Natural killer cell (primary cell): Measurements from ENCODE around the gene SLC37A3. TPM values are rescaled to one million over a fixed set of nuclear protein-coding genes. Genes with fewer than 3 reads are reported as not detected.

Source experiments
- ATAC-seq, 3 donors: fragments of 150-1000 bp in 2 of 3; fragments of 200-7000 bp in 1 of 3; cut with Tn5 transposase; 1 replicate in 1 of 3; 2 replicates in 2 of 3; pipeline ENCODE4 v1.10.0; 2021; ENCODE audit warnings: mild to moderate bottlenecking in 2 of 3, moderate library complexity in 2 of 3
- DNase-seq, 2 donors: peaks; one replicate each; pipeline versions ENCODE4 v3.0.0 to v3.0.0-alpha.2; 2013 to 2021; ENCODE audit warnings: mixed read lengths in 1 of 2
- H3K27ac ChIP-seq: one replicate; pipeline ENCODE4 v1.5.1; 2013; ENCODE audit warnings: mild to moderate bottlenecking, low read length
- H3K27me3 ChIP-seq: one replicate; pipeline ENCODE4 v1.6.1; 2013; ENCODE audit warnings: low read length; ENCODE audit not compliant: control insufficient read depth, insufficient read depth
- H3K36me3 ChIP-seq: one replicate; pipeline ENCODE4 v1.6.1; 2013; ENCODE audit warnings: low read length; ENCODE audit not compliant: control insufficient read depth, insufficient read depth
- H3K4me1 ChIP-seq: one replicate; pipeline ENCODE4 v1.6.1; 2013; ENCODE audit warnings: low read length; ENCODE audit not compliant: control insufficient read depth, insufficient read depth
- H3K4me3 ChIP-seq: one replicate; pipeline ENCODE4 v1.5.1; 2013; ENCODE audit warnings: low read length
- H3K9me3 ChIP-seq: one replicate; pipeline ENCODE4 v1.6.1; 2013; ENCODE audit warnings: low read length; ENCODE audit not compliant: control insufficient read depth, insufficient read depth
- H3K27ac Mint-ChIP-seq, 2 donors: one replicate each; pipeline ENCODE4 v1.8.0; 2022; ENCODE audit warnings: mild to moderate bottlenecking in 2 of 2, mixed read lengths in 2 of 2, moderate library complexity in 1 of 2
- H3K27me3 Mint-ChIP-seq, 2 donors: one replicate each; pipeline ENCODE4 v1.8.0; 2022; ENCODE audit warnings: low read depth in 2 of 2, mixed read lengths in 2 of 2
- H3K36me3 Mint-ChIP-seq: one replicate; pipeline ENCODE4 v1.8.0; 2022; ENCODE audit warnings: mixed read lengths
- H3K4me1 Mint-ChIP-seq, 2 donors: one replicate each; pipeline ENCODE4 v1.8.0; 2022; ENCODE audit warnings: mixed read lengths in 2 of 2
- H3K4me3 Mint-ChIP-seq: one replicate; pipeline ENCODE4 v1.8.0; 2022; ENCODE audit warnings: mild to moderate bottlenecking, moderate library complexity, mixed read lengths
- H3K9me3 Mint-ChIP-seq, 2 donors: one replicate each; pipeline ENCODE4 v1.8.0; 2022; ENCODE audit warnings: mixed read lengths in 2 of 2
- WGBS: methylation state at CpG from one replicate; pipeline ENCODE4 v1.1.7; 2013; ENCODE audit warnings: missing lambda C conversion rate; ENCODE audit not compliant: insufficient coverage; 5-methylcytosine and 5-hydroxymethylcytosine counted together
- intact Hi-C: fragments of 100-400 bp; cut with micrococcal nuclease; formaldehyde crosslinking; loops from one replicate; pipeline ENCODE4 v1.14.2; 2022
- total RNA-seq, 4 donors: library from RNA; stranded (reverse); fragments of 120-200 nt in 1 of 4; gene quantifications; one replicate each; pipeline versions ENCODE4 v1.2.3 to v1.2.4, GENCODE V29; 2013 to 2022
- TF ChIP-seq, protein P1 (sequence below): fragments of 200-600 bp; IDR thresholded peaks from one replicate; pipeline ENCODE4 v1.8.0; 2022; ENCODE audit warnings: antibody characterized with exemption

Gene SLC37A3
- total RNA-seq, 3 donors from 2014 or later (not counting 1 experiment from before 2014, with no cell fraction given): 19.1 to 26.4 (median 24.5) TPM

DNA sequence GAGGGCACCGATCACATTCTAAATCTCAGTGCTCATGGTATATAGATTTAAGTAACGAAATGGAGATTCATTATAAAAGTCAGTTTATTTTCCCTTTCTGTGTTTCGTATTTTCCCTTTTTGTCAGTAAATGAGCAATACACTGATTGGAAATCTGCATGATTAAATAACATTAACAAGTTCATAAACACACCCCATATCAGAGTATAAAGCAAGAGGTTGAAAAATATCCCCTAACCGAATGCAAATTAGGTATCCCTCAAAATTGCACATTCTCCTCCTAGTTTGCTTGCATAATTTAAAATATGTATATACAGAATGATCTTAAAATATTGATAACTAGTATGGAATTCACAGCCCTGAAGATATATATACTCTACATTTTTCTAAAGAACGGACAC is 64.6 kb downstream of the SLC37A3 start:
- Mint-ChIP-seq H3K36me3 (no peaks in the 10 kb centered on the region), H3K27ac (no peak overlapping the region), H3K4me1 (no peaks in the 10 kb centered on the region), H3K27me3 (no peaks in the 10 kb centered on the region), H3K4me3 (no peak overlapping the region), H3K9me3 (no peaks in the 10 kb centered on the region)
- Histone ChIP-seq H3K4me3 (no peak overlapping the region), H3K27me3 (no peaks in the 10 kb centered on the region), H3K9me3 (no peaks in the 10 kb centered on the region), H3K36me3 (peaks cover 8% of the 10 kb centered on the region), H3K27ac (no peak overlapping the region), H3K4me1 (no peaks in the 10 kb centered on the region)
- no peak for ATAC-seq
- no peak for DNase-seq
- intact Hi-C loops: no loop called here
- TF ChIP-seq, protein P1, sequence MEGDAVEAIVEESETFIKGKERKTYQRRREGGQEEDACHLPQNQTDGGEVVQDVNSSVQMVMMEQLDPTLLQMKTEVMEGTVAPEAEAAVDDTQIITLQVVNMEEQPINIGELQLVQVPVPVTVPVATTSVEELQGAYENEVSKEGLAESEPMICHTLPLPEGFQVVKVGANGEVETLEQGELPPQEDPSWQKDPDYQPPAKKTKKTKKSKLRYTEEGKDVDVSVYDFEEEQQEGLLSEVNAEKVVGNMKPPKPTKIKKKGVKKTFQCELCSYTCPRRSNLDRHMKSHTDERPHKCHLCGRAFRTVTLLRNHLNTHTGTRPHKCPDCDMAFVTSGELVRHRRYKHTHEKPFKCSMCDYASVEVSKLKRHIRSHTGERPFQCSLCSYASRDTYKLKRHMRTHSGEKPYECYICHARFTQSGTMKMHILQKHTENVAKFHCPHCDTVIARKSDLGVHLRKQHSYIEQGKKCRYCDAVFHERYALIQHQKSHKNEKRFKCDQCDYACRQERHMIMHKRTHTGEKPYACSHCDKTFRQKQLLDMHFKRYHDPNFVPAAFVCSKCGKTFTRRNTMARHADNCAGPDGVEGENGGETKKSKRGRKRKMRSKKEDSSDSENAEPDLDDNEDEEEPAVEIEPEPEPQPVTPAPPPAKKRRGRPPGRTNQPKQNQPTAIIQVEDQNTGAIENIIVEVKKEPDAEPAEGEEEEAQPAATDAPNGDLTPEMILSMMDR: no peak
- WGBS: 97% methylated on average over 2 of the region's 5 CpGs

DNA sequence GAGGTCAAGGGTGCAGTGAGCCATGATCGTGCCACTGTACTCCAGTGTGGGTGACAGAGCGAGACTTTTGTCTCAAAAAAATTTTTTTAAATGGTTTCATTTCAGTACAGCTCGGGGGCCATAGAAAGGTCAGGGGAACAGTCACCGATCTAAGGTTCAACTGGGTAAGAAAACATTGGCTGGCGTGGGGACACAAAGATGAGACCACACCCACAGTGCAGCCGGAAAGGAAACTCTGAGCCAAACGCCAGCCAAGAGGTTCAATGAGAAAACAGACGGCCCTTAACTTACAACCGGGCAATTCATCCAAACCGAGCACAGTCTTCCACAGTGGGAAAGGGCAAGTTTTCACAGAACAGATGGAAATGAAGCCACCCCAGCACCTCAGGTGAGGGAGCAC is 65.1 kb downstream of the SLC37A3 start:
- TF ChIP-seq, protein P1: no peak
- H3K9me3 Mint-ChIP-seq: no peaks in the 10 kb centered on the region
- Histone ChIP-seq H3K27me3 (no peaks in the 10 kb centered on the region), H3K4me1 (no peaks in the 10 kb centered on the region), H3K27ac (no peak overlapping the region), H3K36me3 (peaks cover 8% of the 10 kb centered on the region), H3K4me3 (no peak overlapping the region), H3K9me3 (no peaks in the 10 kb centered on the region)
- intact Hi-C loops: no loop called here
- ATAC-seq: no peak
- no peaks in the 10 kb centered on the region for H3K27me3 Mint-ChIP-seq
- H3K4me1 Mint-ChIP-seq: no peaks in the 10 kb centered on the region
- no peaks in the 10 kb centered on the region for H3K36me3 Mint-ChIP-seq
- WGBS: 96% methylated on average over 10 of the region's 10 CpGs
- H3K4me3 Mint-ChIP-seq: no peak overlapping the region
- no peak overlapping the region for H3K27ac Mint-ChIP-seq
- no peak for DNase-seq

DNA sequence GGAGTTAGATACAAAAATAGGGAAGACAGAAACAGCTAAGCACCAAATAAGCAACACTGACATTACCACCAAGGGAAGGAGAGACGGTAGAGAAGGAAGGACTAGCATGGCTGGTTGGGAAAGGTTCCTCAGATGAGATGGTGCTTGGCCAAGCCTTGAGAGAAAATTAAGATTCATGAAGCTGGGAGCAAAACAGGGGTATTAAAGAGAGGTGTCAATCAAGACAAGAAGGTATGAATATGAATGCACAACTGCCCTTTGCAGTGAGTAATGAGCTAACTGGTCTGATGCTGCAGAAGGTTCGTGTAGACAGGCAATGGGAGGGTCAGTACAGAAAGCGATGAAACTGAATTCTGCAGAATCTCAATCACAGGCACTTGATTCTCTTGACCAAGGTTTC is 67.7 kb downstream of the SLC37A3 start:
- no peak for ATAC-seq
- H3K4me1 ChIP-seq: peaks cover 2% of the 10 kb centered on the region
- 89% methylated on average over 3 of the region's 3 CpGs for WGBS
- H3K9me3 ChIP-seq: no peaks in the 10 kb centered on the region
- Mint-ChIP-seq H3K4me1 (no peaks in the 10 kb centered on the region), H3K27ac (no peak overlapping the region), H3K27me3 (no peaks in the 10 kb centered on the region), H3K9me3 (no peaks in the 10 kb centered on the region), H3K4me3 (no peak overlapping the region), H3K36me3 (no peaks in the 10 kb centered on the region)
- H3K27ac ChIP-seq: no peak overlapping the region
- intact Hi-C loops: no loop called here
- TF ChIP-seq, protein P1: no peak
- no peak for DNase-seq
- no peaks in the 10 kb centered on the region for H3K27me3 ChIP-seq
- H3K36me3 ChIP-seq: peaks cover 3% of the 10 kb centered on the region
- H3K4me3 ChIP-seq: no peak overlapping the region

DNA sequence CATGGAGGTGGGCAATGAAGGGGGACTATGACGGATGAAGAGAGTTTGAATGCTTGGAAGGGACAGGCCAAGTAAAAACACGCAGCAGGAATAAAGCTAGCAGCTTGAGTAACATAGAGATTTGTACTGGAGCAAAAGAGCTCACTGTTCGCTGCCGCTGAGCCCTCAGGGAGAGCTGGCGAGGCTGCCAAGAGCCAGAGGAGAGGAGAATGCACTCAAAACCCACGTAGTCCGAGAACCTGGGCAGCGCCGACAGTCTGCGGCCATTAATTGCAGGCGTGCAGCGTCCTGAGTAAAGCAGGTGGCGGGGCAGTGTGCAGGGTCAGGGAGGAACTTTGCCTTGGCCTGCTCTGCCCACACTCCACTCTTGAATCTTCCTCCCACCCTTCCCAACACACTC is 68.2 kb downstream of the SLC37A3 start:
- TF ChIP-seq, protein P1: no peak
- no peaks in the 10 kb centered on the region for H3K36me3 Mint-ChIP-seq
- H3K4me3 Mint-ChIP-seq: no peak overlapping the region
- ATAC-seq (no peak), DNase-seq (no peak)
- H3K27ac Mint-ChIP-seq: no peak overlapping the region
- no peak overlapping the region for H3K27ac ChIP-seq
- intact Hi-C loops: no loop called here
- H3K27me3 Mint-ChIP-seq: no peaks in the 10 kb centered on the region
- no peaks in the 10 kb centered on the region for H3K4me1 Mint-ChIP-seq
- no peak overlapping the region for H3K4me3 ChIP-seq
- peaks cover 2% of the 10 kb centered on the region for H3K4me1 ChIP-seq
- peaks cover 3% of the 10 kb centered on the region for H3K36me3 ChIP-seq
- H3K27me3 ChIP-seq: no peaks in the 10 kb centered on the region
- no peaks in the 10 kb centered on the region for H3K9me3 ChIP-seq
- WGBS: 94% methylated on average over 13 of the region's 13 CpGs
- H3K9me3 Mint-ChIP-seq: no peaks in the 10 kb centered on the region
